ENCODE results near the gene FES. TPM values are rescaled to one million over a fixed set of nuclear protein-coding genes. Genes with fewer than 3 reads are reported as not detected.

The FES gene
- total RNA-seq, 1 donor from 2014 or later: 13.8 TPM

GRCh38 chr15:90882781-90883525 is 1.4 kb upstream of the FES start:
- H3K36me3 Mint-ChIP-seq (ENCODE audit: insufficient read depth): peaks cover 9% of the 10 kb centered on the region
- TF ChIP-seq CTCF (IDR thresholded peaks at IDR 0.05; ENCODE audit: unreplicated experiment): no peak

GRCh38 chr15:90883526-90883975 is 753 bp upstream of the FES start:
- H3K36me3 Mint-ChIP-seq (ENCODE audit: insufficient read depth): peaks cover 5% of the 10 kb centered on the region
- H3K9me3 Mint-ChIP-seq (ENCODE audit: low read depth): no peaks in the 10 kb centered on the region
- no peak overlapping the region for H3K4me3 Mint-ChIP-seq (ENCODE audit: low read depth)
- peaks cover 4% of the 10 kb centered on the region for H3K4me1 Mint-ChIP-seq (ENCODE audit: low read depth)
- peak overlapping the region; percentile 24 for H3K27ac Mint-ChIP-seq
- no peak for DNase-seq (ENCODE audit: low spot score, unreplicated experiment)
- TF ChIP-seq CTCF (IDR thresholded peaks at IDR 0.05; ENCODE audit: unreplicated experiment): no peak
- H3K27me3 Mint-ChIP-seq: no peaks in the 10 kb centered on the region

More at GRCh38 chr15:90882781-90883525, 1.4 kb upstream of the FES start:
- Mint-ChIP-seq H3K4me3 (ENCODE audit: low read depth) (no peak overlapping the region), H3K27me3 (no peaks in the 10 kb centered on the region), H3K4me1 (ENCODE audit: low read depth) (peaks cover 4% of the 10 kb centered on the region), H3K9me3 (ENCODE audit: low read depth) (no peaks in the 10 kb centered on the region), H3K27ac (no peak overlapping the region)
- DNase-seq (ENCODE audit: low spot score, unreplicated experiment): no peak

GRCh38 chr15:90884719-90885431 is 571 bp downstream of the FES start:
- Mint-ChIP-seq H3K36me3 (ENCODE audit: insufficient read depth) (no peaks in the 10 kb centered on the region), H3K4me1 (ENCODE audit: low read depth) (peaks cover 4% of the 10 kb centered on the region), H3K27me3 (no peaks in the 10 kb centered on the region), H3K27ac (no peak overlapping the region), H3K9me3 (ENCODE audit: low read depth) (no peaks in the 10 kb centered on the region), H3K4me3 (ENCODE audit: low read depth) (peak overlapping the region; percentile 58)
- TF ChIP-seq CTCF (IDR thresholded peaks at IDR 0.05; ENCODE audit: unreplicated experiment): no peak
- no peak for DNase-seq (ENCODE audit: low spot score, unreplicated experiment)

GRCh38 chr15:90885432-90886290 is 1.4 kb downstream of the FES start:
- DNase-seq (ENCODE audit: low spot score, unreplicated experiment): peak; percentile 76
- H3K27me3 Mint-ChIP-seq: no peaks in the 10 kb centered on the region
- H3K9me3 Mint-ChIP-seq (ENCODE audit: low read depth): no peaks in the 10 kb centered on the region
- no peaks in the 10 kb centered on the region for H3K36me3 Mint-ChIP-seq (ENCODE audit: insufficient read depth)
- H3K4me1 Mint-ChIP-seq (ENCODE audit: low read depth): peaks cover 4% of the 10 kb centered on the region
- TF ChIP-seq CTCF (IDR thresholded peaks at IDR 0.05; ENCODE audit: unreplicated experiment): peak; percentile 99
- H3K4me3 Mint-ChIP-seq (ENCODE audit: low read depth): peak overlapping the region; percentile 58
- no peak overlapping the region for H3K27ac Mint-ChIP-seq

GRCh38 chr15:90886291-90886614 is 1.9 kb downstream of the FES start:
- H3K4me1 Mint-ChIP-seq (ENCODE audit: low read depth): peaks cover 4% of the 10 kb centered on the region
- H3K27ac Mint-ChIP-seq: no peak overlapping the region
- no peaks in the 10 kb centered on the region for H3K9me3 Mint-ChIP-seq (ENCODE audit: low read depth)
- DNase-seq (ENCODE audit: low spot score, unreplicated experiment): no peak
- H3K27me3 Mint-ChIP-seq: no peaks in the 10 kb centered on the region
- H3K36me3 Mint-ChIP-seq (ENCODE audit: insufficient read depth): no peaks in the 10 kb centered on the region
- no peak overlapping the region for H3K4me3 Mint-ChIP-seq (ENCODE audit: low read depth)
- TF ChIP-seq CTCF (IDR thresholded peaks at IDR 0.05; ENCODE audit: unreplicated experiment): peak; percentile 9

Data from progenitor cell of endocrine pancreas (in vitro differentiated cells).